GM12878 (cell line): ENCODE data around the gene PDE3B. TPM values are rescaled to one million over a fixed set of nuclear protein-coding genes. Genes with fewer than 3 reads are reported as not detected.
A peak's percentile ranks its signal among the peaks of the same experiment; 100 is the strongest.

Source experiments
- ATAC-seq: fragments of 200-7000 bp; cut with Tn5 transposase; 3 replicates; pipeline ENCODE4 v1.9.1; 2020; ENCODE audit warnings: mild to moderate bottlenecking, moderate library complexity
- BruUV-seq: library from RNA; stranded (reverse); fragments of 400-500 nt; replicated peaks from 2 replicates; lab custom pipeline; 2021; lab: Mats Ljungman, UMichigan
- CTCF ChIA-PET: fragments of 300-600 bp; sonication (Branson Sonifier 250); formaldehyde crosslinking; extraction: SDS; loops from one replicate; lab custom pipeline; 2021; ENCODE audit warnings: inconsistent platforms; lab: Yijun Ruan, JAX
- POLR2A ChIA-PET: fragments of 350-600 bp; formaldehyde crosslinking; extraction: SDS; loops from one replicate; lab custom pipeline; 2021; ENCODE audit warnings: inconsistent platforms; lab: Charles Lee
- RAD21 ChIA-PET: fragments of 300-600 bp; sonication (Branson Sonifier 250); formaldehyde crosslinking; loops from one replicate; lab custom pipeline; 2023; ENCODE audit warnings: antibody characterized with exemption; ENCODE audit not compliant: unreplicated experiment; lab: Charles Lee
- SMC1A ChIA-PET: fragments of 300-600 bp; sonication (Branson Sonifier 250); formaldehyde crosslinking; loops from one replicate; lab custom pipeline; 2023; ENCODE audit not compliant: unreplicated experiment, uncharacterized antibody; lab: Charles Lee
- DNase-seq: peaks from one replicate; pipeline ENCODE4 v3.0.0-alpha.2; 2011; ENCODE audit warnings: low read depth, low spot score
- FAIRE-seq: peaks from 3 replicates; lab custom pipeline; 2011; peaks lifted over from hg19 to GRCh38; lab: Jason Lieb, UNC
- H2AFZ ChIP-seq: 2 replicates; pipeline ENCODE4 v1.6.0; 2011; ENCODE audit warnings: low read depth, low read length, control low read depth; ENCODE audit not compliant: control insufficient read depth
- H3K27ac ChIP-seq: 2 replicates; pipeline ENCODE4 v1.5.1; 2011; ENCODE audit warnings: control low read depth; ENCODE audit not compliant: control insufficient read depth, insufficient read depth
- H3K27me3 ChIP-seq, 2 experiments: replicated peaks in 1 of 2; 2 replicates each; pipeline versions ENCODE4 v1.6.0 to v1.6.1; 2011; ENCODE audit warnings: low read length in 1 of 2; ENCODE audit not compliant: control insufficient read depth in 2 of 2, insufficient read depth in 2 of 2
- H3K36me3 ChIP-seq, 2 experiments: 2 replicates each; pipeline ENCODE4 v1.5.1; 2011; ENCODE audit warnings: low read length in 1 of 2; ENCODE audit not compliant: control insufficient read depth in 2 of 2, insufficient read depth in 2 of 2
- H3K4me1 ChIP-seq: 2 replicates; pipeline ENCODE4 v1.6.1; 2011; ENCODE audit warnings: mild to moderate bottlenecking, low read length, moderate library complexity, mixed read lengths; ENCODE audit not compliant: control insufficient read depth, insufficient read depth
- H3K4me2 ChIP-seq: 2 replicates; pipeline ENCODE4 v1.6.0; 2011; ENCODE audit warnings: control low read depth; ENCODE audit not compliant: control insufficient read depth, insufficient read depth
- H3K4me3 ChIP-seq: fragments of 200-600 bp; sonication (generic); 2 replicates; pipeline ENCODE4 v1.5.1; 2016
- H3K79me2 ChIP-seq: 2 replicates; pipeline ENCODE4 v1.6.0; 2011; ENCODE audit warnings: low read length; ENCODE audit not compliant: control insufficient read depth, insufficient read depth
- H3K9ac ChIP-seq: 2 replicates; pipeline ENCODE4 v1.8.0; 2011; ENCODE audit warnings: low read length, control low read depth, mixed read lengths; ENCODE audit not compliant: control insufficient read depth, insufficient read depth
- H3K9me3 ChIP-seq: replicated peaks from 3 replicates; pipeline ENCODE4 v1.5.1; 2011; ENCODE audit warnings: mild to moderate bottlenecking, low read length; ENCODE audit not compliant: control insufficient read depth, insufficient read depth
- H4K20me1 ChIP-seq: 2 replicates; pipeline ENCODE4 v1.6.0; 2011; ENCODE audit not compliant: control insufficient read depth, insufficient read depth
- HCFC1 ChIP-seq: fragments of 150-350 bp; IDR thresholded peaks from 2 replicates; pipeline ENCODE4 v1.6.1; 2014; ENCODE audit warnings: low read length
- NRF1 ChIP-seq: conservative IDR thresholded peaks from 2 replicates; pipeline ENCODE4 v1.6.1; 2011; ENCODE audit warnings: mild to moderate bottlenecking, low read depth, low read length, improper control_type of control experiment
- RAD21 ChIP-seq: IDR thresholded peaks from 2 replicates; pipeline ENCODE4 v1.6.1; 2011; ENCODE audit warnings: mild to moderate bottlenecking, low read depth, low read length, moderate library complexity; ENCODE audit not compliant: insufficient read depth
- RCOR1 ChIP-seq: conservative IDR thresholded peaks from 2 replicates; pipeline ENCODE4 v1.6.1; 2012; ENCODE audit warnings: low read depth, low read length, improper control_type of control experiment
- SREBF1 ChIP-seq: IDR thresholded peaks from 2 replicates; pipeline ENCODE4 v1.6.1; 2012; ENCODE audit warnings: mild to moderate bottlenecking, low read length
- TBL1XR1 ChIP-seq: IDR thresholded peaks from 2 replicates; pipeline ENCODE4 v1.6.1; 2012; ENCODE audit warnings: low read depth, low read length, improper control_type of control experiment
- TCF7 ChIP-seq: IDR thresholded peaks from 2 replicates; pipeline ENCODE4 v1.6.1; 2014; ENCODE audit warnings: antibody characterized with exemption, borderline replicate concordance
- WGBS: methylation state at CpG from one replicate; pipeline ENCODE4 v1.1.6; 2016; ENCODE audit warnings: low lambda C conversion rate; ENCODE audit not compliant: insufficient replicate concordance, insufficient coverage; ENCODE audit errors: missing lambda C conversion rate; 5-methylcytosine and 5-hydroxymethylcytosine counted together
- in situ Hi-C: fragments of 300-500 bp; cut with MboI; formaldehyde crosslinking; loops from 9 replicates; pipeline ENCODE4 v1.14.3; 2018; ENCODE audit warnings: mixed read lengths
- intact Hi-C: fragments of 100-400 bp; cut with micrococcal nuclease; formaldehyde crosslinking; loops from one replicate; pipeline ENCODE4 v1.14.2; 2022; ENCODE audit not compliant: unreplicated experiment
- polyA plus RNA-seq, 11 experiments: library from polyadenylated mRNA; depleted of rRNA in 4 of 11; unstranded in 6 of 11; stranded (reverse) in 5 of 11; fragments of >200 nt; fragmentation: Nextera tagmentation in 4 of 11; fragmentation: Illumina TruSeq in 1 of 11; extraction: Ambion mirVana in 4 of 11; extraction: Trizol in 1 of 11; gene quantifications; 1 replicate in 1 of 11; 2 replicates in 10 of 11; pipeline versions ENCODE4 v1.2.1 to v1.2.3, GENCODE V29; 2011 to 2016; ENCODE audit warnings: inconsistent platforms in 2 of 11, missing spikeins in 2 of 11, low read depth in 1 of 11
- total RNA-seq, 4 experiments: library from RNA; depleted of rRNA in 3 of 4; stranded (reverse); fragments of >200 nt in 3 of 4; fragmentation: Illumina TruSeq in 1 of 4; extraction: Trizol in 1 of 4; gene quantifications; 2 replicates each; pipeline versions ENCODE4 v1.2.1 to v1.2.3, GENCODE V29; 2013 to 2021
- TF ChIP-seq, protein P1 (sequence below): IDR thresholded peaks from 2 replicates; pipeline ENCODE4 v1.6.1; 2011; ENCODE audit warnings: low read depth, low read length, improper control_type of control experiment, borderline replicate concordance
- TF ChIP-seq, protein P2 (sequence below): fragments of 450-650 bp; IDR thresholded peaks from 2 replicates; pipeline ENCODE4 v1.6.1; 2017; ENCODE audit warnings: borderline replicate concordance

Gene PDE3B
- total and polyA plus RNA-seq, 10 of the 15 experiments (the other 5 are each of a cell fraction or from before 2014, with no cell fraction given): 0.04 to 3.1 (median 1.9) TPM

GRCh38 chr11:14623036-14623435, 20.6 kb upstream of the PDE3B start:
- SMC1A ChIA-PET: interaction anchor here (1.5 kb wide), 1 partner anchor 285 kb away, joined by 4 read pairs; no protein-coding TSS in a partner anchor
- ATAC-seq (no peak), FAIRE-seq (no peak), DNase-seq (no peak)
- H3K4me3 ChIP-seq: no peak overlapping the region
- RAD21 ChIA-PET: interaction anchor here (1.0 kb wide), 1 partner anchor 285 kb away, joined by 3 read pairs; no protein-coding TSS in a partner anchor
- 88% methylated on average over 3 of the region's 3 CpGs for WGBS
- POLR2A ChIA-PET: no interaction called here
- no TSS peak for BruUV-seq
- intact Hi-C loops: no loop called here
- H3K79me2 ChIP-seq: no peaks in the 10 kb centered on the region
- no peaks in the 10 kb centered on the region for H3K9me3 ChIP-seq
- H3K36me3 ChIP-seq: no peaks in the 10 kb centered on the region
- H3K27ac ChIP-seq: no peak overlapping the region
- H3K4me1 ChIP-seq: no peaks in the 10 kb centered on the region
- in situ Hi-C loops: no loop called here
- no peaks in the 10 kb centered on the region for H4K20me1 ChIP-seq
- H3K4me2 ChIP-seq: no peak overlapping the region
- H3K9ac ChIP-seq: no peak overlapping the region
- H3K27me3 ChIP-seq: no peaks in the 10 kb centered on the region
- CTCF ChIA-PET: interaction anchor here (1.6 kb wide), 1 partner anchor 285 kb away, joined by 4 read pairs; no protein-coding TSS in a partner anchor
- TF ChIP-seq RCOR1 (no peak), TCF7 (no peak), NRF1 (no peak), HCFC1 (no peak), TBL1XR1 (no peak), RAD21 (peak; percentile 21; the same call in 1 of the 2 replicates), SREBF1 (no peak)
- TF ChIP-seq, protein P1, sequence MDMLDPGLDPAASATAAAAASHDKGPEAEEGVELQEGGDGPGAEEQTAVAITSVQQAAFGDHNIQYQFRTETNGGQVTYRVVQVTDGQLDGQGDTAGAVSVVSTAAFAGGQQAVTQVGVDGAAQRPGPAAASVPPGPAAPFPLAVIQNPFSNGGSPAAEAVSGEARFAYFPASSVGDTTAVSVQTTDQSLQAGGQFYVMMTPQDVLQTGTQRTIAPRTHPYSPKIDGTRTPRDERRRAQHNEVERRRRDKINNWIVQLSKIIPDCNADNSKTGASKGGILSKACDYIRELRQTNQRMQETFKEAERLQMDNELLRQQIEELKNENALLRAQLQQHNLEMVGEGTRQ: no peak
- TF ChIP-seq, protein P2, sequence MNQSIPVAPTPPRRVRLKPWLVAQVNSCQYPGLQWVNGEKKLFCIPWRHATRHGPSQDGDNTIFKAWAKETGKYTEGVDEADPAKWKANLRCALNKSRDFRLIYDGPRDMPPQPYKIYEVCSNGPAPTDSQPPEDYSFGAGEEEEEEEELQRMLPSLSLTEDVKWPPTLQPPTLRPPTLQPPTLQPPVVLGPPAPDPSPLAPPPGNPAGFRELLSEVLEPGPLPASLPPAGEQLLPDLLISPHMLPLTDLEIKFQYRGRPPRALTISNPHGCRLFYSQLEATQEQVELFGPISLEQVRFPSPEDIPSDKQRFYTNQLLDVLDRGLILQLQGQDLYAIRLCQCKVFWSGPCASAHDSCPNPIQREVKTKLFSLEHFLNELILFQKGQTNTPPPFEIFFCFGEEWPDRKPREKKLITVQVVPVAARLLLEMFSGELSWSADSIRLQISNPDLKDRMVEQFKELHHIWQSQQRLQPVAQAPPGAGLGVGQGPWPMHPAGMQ: no peak
- no peak overlapping the region for H2AFZ ChIP-seq
